Osteocyte (in vitro differentiated cells): ENCODE results near the gene BTG3. TPM values are rescaled to one million over a fixed set of nuclear protein-coding genes. Genes with fewer than 3 reads are reported as not detected.

Experiments
- DNase-seq: peaks from one replicate; pipeline ENCODE4 v3.0.0; 2021; ENCODE audit warnings: mixed read lengths; ENCODE audit not compliant: unreplicated experiment; ENCODE audit errors: extremely low spot score
- H3K27ac Mint-ChIP-seq: one replicate; pipeline ENCODE4 v1.8.0; 2021; ENCODE audit warnings: mild to moderate bottlenecking, mixed read lengths; ENCODE audit not compliant: unreplicated experiment
- H3K27me3 Mint-ChIP-seq: one replicate; pipeline ENCODE4 v1.8.0; 2021; ENCODE audit warnings: mixed read lengths; ENCODE audit not compliant: unreplicated experiment
- H3K36me3 Mint-ChIP-seq: one replicate; pipeline ENCODE4 v1.8.0; 2021; ENCODE audit warnings: mixed read lengths; ENCODE audit not compliant: unreplicated experiment
- H3K4me1 Mint-ChIP-seq: one replicate; pipeline ENCODE4 v1.8.0; 2021; ENCODE audit warnings: mixed read lengths; ENCODE audit not compliant: unreplicated experiment
- H3K4me3 Mint-ChIP-seq: one replicate; pipeline ENCODE4 v1.8.0; 2021; ENCODE audit warnings: mild to moderate bottlenecking, moderate library complexity, mixed read lengths; ENCODE audit not compliant: unreplicated experiment
- H3K9me3 Mint-ChIP-seq: one replicate; pipeline ENCODE4 v1.8.0; 2021; ENCODE audit warnings: mixed read lengths; ENCODE audit not compliant: unreplicated experiment
- CTCF ChIP-seq: fragments of 200-600 bp; sonication (generic); IDR thresholded peaks from 2 replicates; pipeline ENCODE4 v1.5.0; 2021; ENCODE audit warnings: antibody characterized with exemption, mild to moderate bottlenecking, moderate library complexity
- long read RNA-seq: library from polyadenylated mRNA; unstranded; transcript quantifications from one replicate; pipeline ENCODE4 v2.0.0, GENCODE V29; 2021
- total RNA-seq: library from RNA; stranded (reverse); gene quantifications from 2 replicates; pipeline ENCODE4 v1.2.1, GENCODE V29; 2021

Gene BTG3
- 21.1 and 21.5 TPM in 2 replicates for total RNA-seq
- long read RNA-seq, transcript BTG3-201 (6 exons, 1,485 nt): minor isoform, 9 of 127 reads
- long read RNA-seq, transcript BTG3-202 (5 exons, 1,456 nt): major isoform, 106 of 127 reads
- long read RNA-seq, partial matches to known transcripts: 1 of 127 reads
- long read RNA-seq, other reads (novel, unspliced or antisense): 11 of 127 reads

- no peaks in the 10 kb centered on the region for H3K9me3 Mint-ChIP-seq
- no peak for TF ChIP-seq CTCF
- DNase-seq: peak; percentile 92
- peaks cover 8% of the 10 kb centered on the region for H3K36me3 Mint-ChIP-seq
- peak within 1 kb of the TSS; percentile 93 for H3K4me3 Mint-ChIP-seq
- peaks cover 24% of the 10 kb centered on the region for H3K4me1 Mint-ChIP-seq
- H3K27ac Mint-ChIP-seq: peak within 1 kb of the TSS; percentile 97
- no peaks in the 10 kb centered on the region for H3K27me3 Mint-ChIP-seq
Measured at GRCh38 chr21:17612565-17613241, at the start of gene BTG3. BTG3 (minus strand) TSS chr21:17612901; CDS start chr21:17609144, 3,757 bp downstream.

GRCh38 chr21:17660862-17661261, 48.2 kb upstream of the BTG3 start:
- no peak overlapping the region for H3K4me3 Mint-ChIP-seq
- H3K4me1 Mint-ChIP-seq: no peaks in the 10 kb centered on the region
- TF ChIP-seq CTCF: no peak
- peaks cover 9% of the 10 kb centered on the region for H3K9me3 Mint-ChIP-seq
- no peak for DNase-seq
- H3K27ac Mint-ChIP-seq: no peak overlapping the region
- no peaks in the 10 kb centered on the region for H3K36me3 Mint-ChIP-seq
- no peaks in the 10 kb centered on the region for H3K27me3 Mint-ChIP-seq

- Mint-ChIP-seq H3K27me3 (no peaks in the 10 kb centered on the region), H3K36me3 (no peaks in the 10 kb centered on the region), H3K27ac (no peak overlapping the region), H3K9me3 (peaks cover 9% of the 10 kb centered on the region), H3K4me1 (no peaks in the 10 kb centered on the region), H3K4me3 (no peak overlapping the region)
- TF ChIP-seq CTCF: no peak
- no peak for DNase-seq
Measured at GRCh38 chr21:17660452-17660851, 47.8 kb upstream of the BTG3 start.

GRCh38 chr21:17658931-17659330, 46.2 kb upstream of the BTG3 start:
- H3K9me3 Mint-ChIP-seq: peaks cover 9% of the 10 kb centered on the region
- H3K4me3 Mint-ChIP-seq: no peak overlapping the region
- no peaks in the 10 kb centered on the region for H3K27me3 Mint-ChIP-seq
- no peak for DNase-seq
- no peaks in the 10 kb centered on the region for H3K36me3 Mint-ChIP-seq
- no peaks in the 10 kb centered on the region for H3K4me1 Mint-ChIP-seq
- no peak for TF ChIP-seq CTCF
- no peak overlapping the region for H3K27ac Mint-ChIP-seq

- DNase-seq: no peak
- Mint-ChIP-seq H3K9me3 (peaks cover 10% of the 10 kb centered on the region), H3K27ac (no peak overlapping the region), H3K36me3 (no peaks in the 10 kb centered on the region), H3K4me1 (no peaks in the 10 kb centered on the region), H3K4me3 (no peak overlapping the region), H3K27me3 (no peaks in the 10 kb centered on the region)
- no peak for TF ChIP-seq CTCF
Measured at GRCh38 chr21:17651526-17651925, 38.8 kb upstream of the BTG3 start.
